Ureter (tissue), 1 donor: ENCODE results near the gene ZNF415. TPM values are rescaled to one million over a fixed set of nuclear protein-coding genes. Genes with fewer than 3 reads are reported as not detected.

ENCODE experiments used
- total RNA-seq: library from RNA; stranded (reverse); gene quantifications from one replicate; pipeline ENCODE4 v1.2.4, GENCODE V29; 2023
- donor health status: DM: yes; HTN: yes; CAD: no.

Gene ZNF415
- total RNA-seq, 1 donor from 2014 or later, result 15.1 TPM

Other genes with a start within 250 kb of the ZNF415 start
- gene ZNF320, start 235.3 kb downstream of the ZNF415 start, total RNA-seq, result 51.1 TPM
- 52.4 TPM for gene ZNF888, start 209.5 kb downstream of the ZNF415 start, total RNA-seq
- 25.1 TPM for gene ZNF816, start 170.0 kb downstream of the ZNF415 start, total RNA-seq
- gene ERVV-1, start 119.0 kb downstream of the ZNF415 start, total RNA-seq, result 0.78 TPM
- not detected for gene ERVV-2, start 88.2 kb downstream of the ZNF415 start, total RNA-seq
- gene ZNF160, start 29.5 kb downstream of the ZNF415 start, total RNA-seq, result 65.1 TPM
- gene ZNF347, start 26.1 kb upstream of the ZNF415 start, total RNA-seq, result 24.1 TPM
- 11.7 TPM for gene ZNF665, start 60.4 kb upstream of the ZNF415 start, total RNA-seq
- gene ZNF677, start 122.0 kb upstream of the ZNF415 start, total RNA-seq, result 25.5 TPM
- gene VN1R2, start 125.4 kb upstream of the ZNF415 start, total RNA-seq, result not detected
- gene VN1R4, start 134.8 kb upstream of the ZNF415 start, total RNA-seq, result not detected
- gene ZNF845, start 200.8 kb upstream of the ZNF415 start, total RNA-seq, result 9.2 TPM
- 28.2 TPM for gene ZNF525, start 232.8 kb upstream of the ZNF415 start, total RNA-seq